K562 (cell line): ENCODE data around the gene CCDC138. TPM values are rescaled to one million over a fixed set of nuclear protein-coding genes. Genes with fewer than 3 reads are reported as not detected.

Experiments used
- ATAC-seq: fragments of 200-7000 bp; cut with Tn5 transposase; 3 replicates; pipeline ENCODE4 v1.9.1; 2020; ENCODE audit warnings: moderate library complexity
- BruUV-seq: library from RNA; stranded (reverse); fragments of 400-500 nt; replicated peaks from 2 replicates; lab custom pipeline; 2021; lab: Mats Ljungman, UMichigan
- CTCF ChIA-PET: fragments of 300-600 bp; formaldehyde crosslinking; extraction: SDS; loops from one replicate; lab custom pipeline; 2021; ENCODE audit warnings: low intra/inter-chr PET ratio; lab: Yijun Ruan, JAX
- POLR2A ChIA-PET: fragments of 300-600, 350-650 bp; sonication (Branson Sonifier 250); formaldehyde crosslinking; extraction: SDS; loops from one replicate; lab custom pipeline; 2021; ENCODE audit warnings: antibody characterized with exemption, inconsistent platforms; lab: Yijun Ruan, JAX
- DNase-seq, 4 experiments: peaks; one replicate each; pipeline versions ENCODE4 v3.0.0 to v3.0.0-alpha.2; 2011 to 2018; ENCODE audit warnings: low spot score in 3 of 4, mixed read lengths in 3 of 4; ENCODE audit errors: extremely low read depth in 1 of 4
- FAIRE-seq: peaks from 2 replicates; lab custom pipeline; 2011; peaks lifted over from hg19 to GRCh38; lab: Jason Lieb, UNC
- H2AFZ ChIP-seq: 2 replicates; pipeline ENCODE4 v1.6.0; 2011; ENCODE audit warnings: low read depth, low read length, control low read depth, inconsistent platforms
- H3K27ac ChIP-seq: fragments of 200-600 bp; 3 replicates; pipeline ENCODE4 v1.8.0; 2011; ENCODE audit warnings: low read depth, mild to moderate bottlenecking, control low read depth, inconsistent platforms, low read length, moderate library complexity, mixed read lengths; ENCODE audit errors: extremely low read depth
- H3K27me3 ChIP-seq, 2 experiments: fragments of 300-600 bp in 1 of 2; 2 replicates in 1 of 2; 3 replicates in 1 of 2; pipeline versions ENCODE4 v1.6.0 to v1.8.0; 2011; ENCODE audit warnings: inconsistent platforms in 2 of 2, low read length in 2 of 2, mild to moderate bottlenecking in 1 of 2, mixed read lengths in 1 of 2, moderate library complexity in 1 of 2; ENCODE audit not compliant: control insufficient read depth in 2 of 2, insufficient read depth in 2 of 2
- H3K36me3 ChIP-seq: fragments of 300-600 bp; 3 replicates; pipeline ENCODE4 v1.8.0; 2011; ENCODE audit warnings: mild to moderate bottlenecking, low read length, inconsistent platforms; ENCODE audit not compliant: control insufficient read depth, insufficient read depth
- H3K4me1 ChIP-seq, 2 experiments: fragments of 200-600 bp in 1 of 2; replicated peaks in 1 of 2; 2 replicates in 1 of 2; 3 replicates in 1 of 2; pipeline versions ENCODE4 v1.5.1 to v1.8.0; 2011; ENCODE audit warnings: inconsistent platforms in 2 of 2, low read length in 2 of 2, mild to moderate bottlenecking in 1 of 2, mixed read lengths in 1 of 2, moderate library complexity in 1 of 2; ENCODE audit not compliant: control insufficient read depth in 2 of 2, insufficient read depth in 2 of 2
- H3K4me2 ChIP-seq: 2 replicates; pipeline ENCODE4 v1.6.1; 2011; ENCODE audit warnings: low read length, control low read depth, inconsistent platforms, mixed read lengths; ENCODE audit not compliant: insufficient read depth
- H3K4me3 ChIP-seq: fragments of 200-600 bp; sonication (generic), shearing (Covaris generic); 2 replicates; pipeline ENCODE4 v1.5.1; 2016; ENCODE audit warnings: control low read depth, inconsistent platforms
- H3K79me2 ChIP-seq: fragments of 200-600 bp; 3 replicates; pipeline ENCODE4 v1.8.0; 2011; ENCODE audit warnings: low read length, inconsistent platforms; ENCODE audit not compliant: control insufficient read depth, insufficient read depth
- H3K9ac ChIP-seq, 2 experiments: 2 replicates each; pipeline versions ENCODE4 v1.6.0 to v1.6.1; 2011; ENCODE audit warnings: low read depth in 2 of 2, low read length in 2 of 2, control low read depth in 1 of 2, inconsistent platforms in 1 of 2, mild to moderate bottlenecking in 1 of 2, mixed read lengths in 1 of 2; ENCODE audit not compliant: insufficient read depth in 1 of 2
- H3K9me1 ChIP-seq: one replicate; pipeline ENCODE4 v1.6.0; 2011; ENCODE audit warnings: inconsistent platforms, mild to moderate bottlenecking, low read length, moderate library complexity; ENCODE audit not compliant: control insufficient read depth, insufficient read depth
- H3K9me3 ChIP-seq: replicated peaks from 2 replicates; pipeline ENCODE4 v1.5.1; 2011; ENCODE audit warnings: low read depth, low read length, inconsistent platforms; ENCODE audit not compliant: control insufficient read depth, insufficient read depth
- H4K20me1 ChIP-seq: replicated peaks from 2 replicates; pipeline ENCODE4 v1.6.1; 2011; ENCODE audit warnings: low read length, inconsistent platforms, mixed read lengths; ENCODE audit not compliant: control insufficient read depth, insufficient read depth
- CAMTA2 ChIP-seq: fragments of 250-450 bp; sonication (Bioruptor Pico); conservative IDR thresholded peaks from 2 replicates; pipeline ENCODE4 v1.5.1; 2022
- CREB1 ChIP-seq, 2 experiments: sonication (generic) in 1 of 2; formaldehyde crosslinking in 1 of 2; IDR thresholded peaks; 2 replicates each; pipeline versions ENCODE4 v1.6.1 to v1.8.0; 2012 to 2022; ENCODE audit warnings: inconsistent platforms in 1 of 2, mild to moderate bottlenecking in 1 of 2, missing genetic modification reagents in 1 of 2, moderate library complexity in 1 of 2
- CREBBP ChIP-seq: IDR thresholded peaks from one replicate; pipeline ENCODE4 v1.6.1; 2012; ENCODE audit warnings: low read depth, mild to moderate bottlenecking, control low read depth, inconsistent platforms, low read length
- NFYB ChIP-seq: IDR thresholded peaks from 2 replicates; pipeline ENCODE4 v1.6.1; 2011; ENCODE audit warnings: mild to moderate bottlenecking, moderate library complexity; ENCODE audit not compliant: insufficient read length; ENCODE audit errors: extremely low read depth
- POLR3A ChIP-seq: IDR thresholded peaks from 2 replicates; pipeline ENCODE4 v1.6.1; 2011; ENCODE audit warnings: borderline replicate concordance, mild to moderate bottlenecking, moderate library complexity; ENCODE audit not compliant: insufficient read length, insufficient read depth; ENCODE audit errors: extremely low read depth
- PPARD ChIP-seq: fragments of 250-450 bp; sonication (Bioruptor Pico); IDR thresholded peaks from 2 replicates; pipeline ENCODE4 v1.8.0; 2022; ENCODE audit warnings: inconsistent platforms, mild to moderate bottlenecking, moderate library complexity
- PTRF ChIP-seq: fragments of 450-650 bp; IDR thresholded peaks from 2 replicates; pipeline ENCODE4 v1.6.1; 2016; ENCODE audit warnings: mild to moderate bottlenecking, missing genetic modification characterization, missing compliant biosample characterization
- PURB ChIP-seq: sonication (generic); formaldehyde crosslinking; IDR thresholded peaks from 2 replicates; pipeline ENCODE4 v1.9.0; 2021; ENCODE audit warnings: low read depth, mild to moderate bottlenecking, missing genetic modification reagents
- RAD51 ChIP-seq: fragments of 450-650 bp; IDR thresholded peaks from 2 replicates; pipeline ENCODE4 v1.7.1; 2016; ENCODE audit warnings: low read depth, mild to moderate bottlenecking, borderline replicate concordance
- RUNX1 ChIP-seq: sonication (generic); IDR thresholded peaks from 2 replicates; pipeline ENCODE4 v1.6.1; 2016; ENCODE audit warnings: antibody characterized with exemption, low read depth
- WGBS: fragments of 100-300 bp; shearing (Covaris generic); methylation state at CpG from one replicate; pipeline ENCODE4 v1.1.6; 2016; ENCODE audit warnings: low coverage, mixed read lengths; ENCODE audit not compliant: insufficient coverage; ENCODE audit errors: missing lambda C conversion rate; 5-methylcytosine and 5-hydroxymethylcytosine counted together
- in situ Hi-C: fragments of 300-500 bp; cut with MboI; formaldehyde crosslinking; loops from 4 replicates; pipeline ENCODE4 v1.15.0; 2018; ENCODE audit warnings: inconsistent platforms, mixed read lengths
- intact Hi-C: fragments of 100-400 bp; cut with micrococcal nuclease; formaldehyde crosslinking; loops from 2 replicates; pipeline ENCODE4 v1.14.2; 2022
- polyA plus RNA-seq, 8 experiments: library from polyadenylated mRNA; depleted of rRNA in 4 of 8; stranded (reverse) in 5 of 8; unstranded in 3 of 8; fragments of >200 nt; fragmentation: Nextera tagmentation in 2 of 8; fragmentation: Illumina TruSeq in 1 of 8; extraction: Ambion mirVana in 2 of 8; extraction: Trizol in 1 of 8; gene quantifications; 2 replicates each; pipeline versions ENCODE4 v1.2.1 to v1.2.3, GENCODE V29; 2011 to 2014; ENCODE audit warnings: inconsistent platforms in 1 of 8, missing spikeins in 1 of 8
- total RNA-seq, 7 experiments: library from RNA; depleted of rRNA in 6 of 7; stranded (reverse); fragments of >200 nt in 6 of 7; fragmentation: Illumina TruSeq in 2 of 7; extraction: Trizol in 2 of 7; gene quantifications; 2 replicates each; pipeline versions ENCODE4 v1.2.1 to v1.2.3, GENCODE V29; 2011 to 2021; ENCODE audit warnings: low replicate concordance in 1 of 7
- TF ChIP-seq, protein P1 (sequence below): fragments of 450-650 bp; formaldehyde crosslinking; IDR thresholded peaks from 2 replicates; pipeline ENCODE4 v1.4.0; 2022; ENCODE audit warnings: missing genetic modification characterization
- TF ChIP-seq, protein P2 (sequence below): sonication (generic); formaldehyde crosslinking; IDR thresholded peaks from 2 replicates; pipeline ENCODE4 v1.8.0; 2023; ENCODE audit warnings: mild to moderate bottlenecking, missing genetic modification reagents
- TF ChIP-seq, protein P3 (sequence below): fragments of 450-650 bp; IDR thresholded peaks from 2 replicates; pipeline ENCODE4 v1.6.1; 2017; ENCODE audit warnings: antibody characterized with exemption, mild to moderate bottlenecking
- TF ChIP-seq, protein P4 (sequence below): fragments of 250-450 bp; sonication (Bioruptor Pico); IDR thresholded peaks from 2 replicates; pipeline ENCODE4 v1.5.0; 2021

The CCDC138 gene
- total and polyA plus RNA-seq, 9 of the 15 experiments (the other 6 are each of a cell fraction or from before 2014, with no cell fraction given): 17.5 to 44.6 (median 26.7) TPM

DNA sequence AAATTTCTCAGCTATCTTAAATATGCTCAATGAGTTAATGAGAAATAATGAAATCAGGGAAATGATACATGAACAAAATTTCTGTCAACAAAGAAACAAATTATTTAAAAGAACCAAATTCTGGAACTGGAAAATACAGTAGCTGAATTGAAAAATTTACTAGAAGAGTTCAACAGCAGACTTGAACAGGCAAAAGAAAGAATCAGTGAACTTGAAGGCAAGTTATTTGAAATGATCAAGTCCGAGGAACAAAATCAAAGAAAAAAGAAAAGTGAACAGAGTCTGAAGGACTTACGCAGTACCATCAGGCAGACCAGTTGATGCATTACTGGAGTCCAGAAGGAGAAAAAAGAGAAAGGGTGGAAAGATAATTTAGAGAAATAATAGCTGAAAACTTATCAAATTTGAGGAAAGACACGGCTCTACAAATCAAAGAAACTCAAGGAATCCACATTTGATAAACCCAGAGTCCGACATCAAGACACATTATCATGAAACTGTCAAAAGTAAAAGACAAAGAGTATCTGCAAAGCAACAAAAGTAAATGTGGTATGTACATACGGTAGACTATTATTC is 83.6 kb downstream of the CCDC138 start:
- H3K9ac ChIP-seq: no peak overlapping the region
- H3K36me3 ChIP-seq: peaks cover 36% of the 10 kb centered on the region; the same call in 2 of the 3 replicates
- H4K20me1 ChIP-seq: no peaks in the 10 kb centered on the region
- peaks cover 8% of the 10 kb centered on the region for H3K9me3 ChIP-seq
- DNase-seq (no peak), FAIRE-seq (peak; percentile 32), ATAC-seq (no peak)
- H3K4me3 ChIP-seq: no peak overlapping the region
- no peak overlapping the region for H3K4me2 ChIP-seq
- 100% methylated on average over 5 of the region's 5 CpGs for WGBS
- in situ Hi-C loops (no loop called here), intact Hi-C loops (no loop called here)
- no TSS peak for BruUV-seq
- H3K4me1 ChIP-seq: no peaks in the 10 kb centered on the region
- no peaks in the 10 kb centered on the region for H3K27me3 ChIP-seq
- no peaks in the 10 kb centered on the region for H3K9me1 ChIP-seq
- ChIA-PET POLR2A (no interaction called here), CTCF (no interaction called here)
- no peak overlapping the region for H2AFZ ChIP-seq
- H3K79me2 ChIP-seq: no peaks in the 10 kb centered on the region
- no peak overlapping the region for H3K27ac ChIP-seq
- TF ChIP-seq, protein P1, sequence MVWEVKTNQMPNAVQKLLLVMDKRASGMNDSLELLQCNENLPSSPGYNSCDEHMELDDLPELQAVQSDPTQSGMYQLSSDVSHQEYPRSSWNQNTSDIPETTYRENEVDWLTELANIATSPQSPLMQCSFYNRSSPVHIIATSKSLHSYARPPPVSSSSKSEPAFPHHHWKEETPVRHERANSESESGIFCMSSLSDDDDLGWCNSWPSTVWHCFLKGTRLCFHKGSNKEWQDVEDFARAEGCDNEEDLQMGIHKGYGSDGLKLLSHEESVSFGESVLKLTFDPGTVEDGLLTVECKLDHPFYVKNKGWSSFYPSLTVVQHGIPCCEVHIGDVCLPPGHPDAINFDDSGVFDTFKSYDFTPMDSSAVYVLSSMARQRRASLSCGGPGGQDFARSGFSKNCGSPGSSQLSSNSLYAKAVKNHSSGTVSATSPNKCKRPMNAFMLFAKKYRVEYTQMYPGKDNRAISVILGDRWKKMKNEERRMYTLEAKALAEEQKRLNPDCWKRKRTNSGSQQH (CRISPR knock-in tag): no peak
- TF ChIP-seq, protein P2, sequence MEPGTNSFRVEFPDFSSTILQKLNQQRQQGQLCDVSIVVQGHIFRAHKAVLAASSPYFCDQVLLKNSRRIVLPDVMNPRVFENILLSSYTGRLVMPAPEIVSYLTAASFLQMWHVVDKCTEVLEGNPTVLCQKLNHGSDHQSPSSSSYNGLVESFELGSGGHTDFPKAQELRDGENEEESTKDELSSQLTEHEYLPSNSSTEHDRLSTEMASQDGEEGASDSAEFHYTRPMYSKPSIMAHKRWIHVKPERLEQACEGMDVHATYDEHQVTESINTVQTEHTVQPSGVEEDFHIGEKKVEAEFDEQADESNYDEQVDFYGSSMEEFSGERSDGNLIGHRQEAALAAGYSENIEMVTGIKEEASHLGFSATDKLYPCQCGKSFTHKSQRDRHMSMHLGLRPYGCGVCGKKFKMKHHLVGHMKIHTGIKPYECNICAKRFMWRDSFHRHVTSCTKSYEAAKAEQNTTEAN (CRISPR knock-in tag): no peak
- TF ChIP-seq PURB: no peak
- TF ChIP-seq NFYB: no peak
- TF ChIP-seq, protein P3, sequence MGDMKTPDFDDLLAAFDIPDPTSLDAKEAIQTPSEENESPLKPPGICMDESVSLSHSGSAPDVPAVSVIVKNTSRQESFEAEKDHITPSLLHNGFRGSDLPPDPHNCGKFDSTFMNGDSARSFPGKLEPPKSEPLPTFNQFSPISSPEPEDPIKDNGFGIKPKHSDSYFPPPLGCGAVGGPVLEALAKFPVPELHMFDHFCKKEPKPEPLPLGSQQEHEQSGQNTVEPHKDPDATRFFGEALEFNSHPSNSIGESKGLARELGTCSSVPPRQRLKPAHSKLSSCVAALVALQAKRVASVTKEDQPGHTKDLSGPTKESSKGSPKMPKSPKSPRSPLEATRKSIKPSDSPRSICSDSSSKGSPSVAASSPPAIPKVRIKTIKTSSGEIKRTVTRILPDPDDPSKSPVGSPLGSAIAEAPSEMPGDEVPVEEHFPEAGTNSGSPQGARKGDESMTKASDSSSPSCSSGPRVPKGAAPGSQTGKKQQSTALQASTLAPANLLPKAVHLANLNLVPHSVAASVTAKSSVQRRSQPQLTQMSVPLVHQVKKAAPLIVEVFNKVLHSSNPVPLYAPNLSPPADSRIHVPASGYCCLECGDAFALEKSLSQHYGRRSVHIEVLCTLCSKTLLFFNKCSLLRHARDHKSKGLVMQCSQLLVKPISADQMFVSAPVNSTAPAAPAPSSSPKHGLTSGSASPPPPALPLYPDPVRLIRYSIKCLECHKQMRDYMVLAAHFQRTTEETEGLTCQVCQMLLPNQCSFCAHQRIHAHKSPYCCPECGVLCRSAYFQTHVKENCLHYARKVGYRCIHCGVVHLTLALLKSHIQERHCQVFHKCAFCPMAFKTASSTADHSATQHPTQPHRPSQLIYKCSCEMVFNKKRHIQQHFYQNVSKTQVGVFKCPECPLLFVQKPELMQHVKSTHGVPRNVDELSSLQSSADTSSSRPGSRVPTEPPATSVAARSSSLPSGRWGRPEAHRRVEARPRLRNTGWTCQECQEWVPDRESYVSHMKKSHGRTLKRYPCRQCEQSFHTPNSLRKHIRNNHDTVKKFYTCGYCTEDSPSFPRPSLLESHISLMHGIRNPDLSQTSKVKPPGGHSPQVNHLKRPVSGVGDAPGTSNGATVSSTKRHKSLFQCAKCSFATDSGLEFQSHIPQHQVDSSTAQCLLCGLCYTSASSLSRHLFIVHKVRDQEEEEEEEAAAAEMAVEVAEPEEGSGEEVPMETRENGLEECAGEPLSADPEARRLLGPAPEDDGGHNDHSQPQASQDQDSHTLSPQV: no peak
- no peak for TF ChIP-seq POLR3A
- no peak for TF ChIP-seq PPARD
- no peak for TF ChIP-seq RUNX1
- no peak for TF ChIP-seq CREB1 (IDR thresholded peaks at IDR 0.05)
- TF ChIP-seq CREB1 (CRISPR knock-in tag; IDR thresholded peaks at IDR 0.05): no peak
- TF ChIP-seq PTRF (tag): no peak
- no peak for TF ChIP-seq RAD51
- TF ChIP-seq, protein P4, sequence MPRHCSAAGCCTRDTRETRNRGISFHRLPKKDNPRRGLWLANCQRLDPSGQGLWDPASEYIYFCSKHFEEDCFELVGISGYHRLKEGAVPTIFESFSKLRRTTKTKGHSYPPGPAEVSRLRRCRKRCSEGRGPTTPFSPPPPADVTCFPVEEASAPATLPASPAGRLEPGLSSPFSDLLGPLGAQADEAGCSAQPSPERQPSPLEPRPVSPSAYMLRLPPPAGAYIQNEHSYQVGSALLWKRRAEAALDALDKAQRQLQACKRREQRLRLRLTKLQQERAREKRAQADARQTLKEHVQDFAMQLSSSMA (CRISPR knock-in tag): no peak
- TF ChIP-seq CREBBP: no peak
- no peak for TF ChIP-seq CAMTA2 (CRISPR knock-in tag)
